HG03139 (cell line): ENCODE results near the gene MVK.

Experiments used
- ATAC-seq: cut with Tn5 transposase; IDR thresholded peaks from one replicate; pipeline ENCODE4 v1.9.1; 2021; ENCODE audit not compliant: unreplicated experiment

The MVK gene

DNA sequence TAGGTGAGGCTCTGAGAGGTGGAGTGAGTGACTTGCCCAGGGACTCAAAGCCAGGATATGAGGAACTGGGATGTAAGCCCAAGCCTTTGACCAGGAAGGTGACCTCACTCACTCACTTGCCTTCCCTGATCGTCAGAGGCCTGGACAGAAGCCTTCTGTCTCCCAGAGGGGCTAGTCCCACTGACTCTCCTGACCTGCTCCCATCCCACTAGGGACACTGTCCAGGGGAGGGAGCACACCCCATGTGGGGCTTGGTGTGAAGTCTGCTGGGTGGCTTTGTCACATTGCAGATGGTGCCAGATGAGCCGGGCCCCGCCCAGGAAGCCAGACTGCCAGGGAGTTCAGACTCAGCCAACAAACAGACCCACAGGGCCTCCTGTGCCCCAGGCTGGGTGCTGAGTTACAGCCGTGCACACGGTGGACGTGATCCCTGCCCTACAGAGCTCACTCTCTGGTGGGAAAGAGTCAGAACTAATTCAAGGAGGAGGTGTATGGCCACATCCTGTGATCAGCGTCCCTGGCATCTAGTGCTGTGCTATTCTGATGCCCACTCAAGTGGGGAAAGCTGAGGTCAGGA, 28.6 kb upstream of the MVK start:
- no peak for ATAC-seq

DNA sequence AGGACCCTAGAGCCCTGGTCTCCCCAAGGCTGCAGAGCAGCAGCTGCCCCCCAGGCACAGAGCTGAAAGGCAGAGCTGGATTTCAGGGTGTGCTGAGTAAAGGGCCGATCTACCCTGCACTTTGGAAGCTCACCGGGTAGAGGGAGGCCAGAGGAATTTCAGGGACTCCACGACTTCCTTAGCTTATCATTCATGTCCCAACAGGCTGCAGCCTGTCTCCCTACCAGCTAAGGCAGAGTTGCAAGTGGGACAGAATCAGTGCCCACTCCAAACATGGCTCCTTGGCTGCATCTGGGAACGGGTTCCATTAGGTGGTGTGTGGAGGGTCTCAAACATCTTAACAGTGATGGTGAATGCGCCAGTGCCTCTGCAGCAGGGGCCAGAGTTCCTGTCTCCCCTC, 27.8 kb upstream of the MVK start:
- no peak for ATAC-seq

DNA sequence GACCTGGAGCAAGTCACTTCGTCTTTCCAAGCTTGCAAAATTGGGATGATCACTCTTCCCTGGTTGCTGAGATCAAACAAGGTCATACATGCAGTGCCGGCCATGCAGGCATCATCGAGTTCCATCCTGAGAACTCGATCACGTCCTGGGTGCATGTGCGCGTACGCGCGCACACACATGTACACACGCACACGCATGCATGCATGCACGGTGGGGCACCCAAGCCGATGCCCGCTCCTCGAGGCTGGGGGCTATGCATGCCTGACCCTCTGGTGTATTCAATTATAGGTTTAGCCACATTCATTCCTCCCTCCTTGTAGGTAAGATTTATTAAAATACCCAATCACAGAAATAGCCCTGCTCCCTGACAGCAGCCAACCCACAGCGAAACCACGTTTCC, 26.3 kb upstream of the MVK start:
- no peak for ATAC-seq

DNA sequence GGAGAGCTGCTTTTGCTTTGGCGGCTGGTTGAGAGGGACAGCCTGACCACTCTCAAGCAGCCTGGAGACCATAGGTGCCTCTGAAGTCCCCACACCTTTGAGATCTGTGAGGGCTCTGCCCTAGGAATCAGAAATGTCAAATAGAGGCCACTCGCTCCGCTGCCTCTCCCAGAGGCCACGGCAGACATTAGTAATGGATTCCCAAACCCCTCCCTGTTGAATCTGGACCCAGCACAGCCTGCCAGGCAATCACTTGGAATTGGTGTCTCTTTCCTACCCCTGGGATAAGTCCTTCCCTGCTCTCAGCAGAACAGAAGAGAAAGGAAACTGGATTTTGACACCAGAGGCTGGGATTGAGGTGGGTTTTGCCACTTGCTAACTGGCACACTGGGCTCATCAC, 25.3 kb upstream of the MVK start:
- ATAC-seq, result no peak

DNA sequence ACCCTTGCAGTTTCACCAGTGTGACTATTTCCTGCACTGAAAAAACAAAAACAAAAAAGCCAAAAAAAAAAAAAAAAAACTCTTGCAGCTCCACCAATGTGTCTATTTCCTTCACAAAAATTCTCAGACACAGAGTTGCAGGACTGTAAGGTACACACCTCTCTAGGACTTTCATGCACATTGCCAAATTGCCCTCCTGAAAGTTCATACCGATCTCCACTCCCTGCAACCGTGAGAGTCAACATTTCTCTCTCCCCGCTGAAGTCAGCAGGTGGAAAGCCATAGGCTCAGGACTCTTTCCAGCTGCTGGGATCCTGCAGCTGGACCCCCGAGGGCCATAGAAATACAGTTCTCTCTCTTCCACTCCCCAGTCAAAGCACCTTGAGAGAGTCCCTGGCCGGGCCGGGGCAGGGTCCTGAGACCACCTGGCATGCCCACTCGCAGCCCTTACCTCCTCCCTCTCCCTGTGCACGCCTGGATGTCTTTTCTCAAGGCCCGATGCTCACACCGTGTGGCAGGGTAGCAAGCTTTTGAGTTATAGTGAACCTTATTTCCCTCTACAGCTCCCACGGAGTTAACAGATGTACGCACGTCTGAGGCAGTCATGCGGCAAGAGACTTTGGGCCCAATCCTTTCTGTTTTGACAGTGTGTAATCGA, 23.9 kb upstream of the MVK start:
- ATAC-seq, result no peak

DNA sequence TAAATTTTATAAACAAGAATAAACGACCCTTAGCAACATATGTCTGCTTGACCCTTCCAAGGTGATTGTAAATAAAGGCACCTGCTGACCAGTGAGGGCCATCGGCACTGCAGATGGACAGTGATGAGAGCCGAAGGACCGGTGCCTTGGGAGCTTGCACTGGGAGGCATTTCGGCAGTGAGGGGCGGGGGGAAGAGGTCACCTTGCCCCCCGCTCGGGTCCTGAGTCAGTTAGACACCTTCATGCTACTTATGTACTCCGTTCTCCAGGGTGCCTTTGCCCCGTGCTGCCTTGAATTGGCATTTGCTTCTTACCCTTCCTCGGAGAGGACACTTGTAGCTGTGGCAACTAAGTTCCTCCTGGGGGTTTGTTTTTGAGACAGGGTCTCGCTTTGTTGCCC, 23.3 kb upstream of the MVK start:
- ATAC-seq, result no peak

DNA sequence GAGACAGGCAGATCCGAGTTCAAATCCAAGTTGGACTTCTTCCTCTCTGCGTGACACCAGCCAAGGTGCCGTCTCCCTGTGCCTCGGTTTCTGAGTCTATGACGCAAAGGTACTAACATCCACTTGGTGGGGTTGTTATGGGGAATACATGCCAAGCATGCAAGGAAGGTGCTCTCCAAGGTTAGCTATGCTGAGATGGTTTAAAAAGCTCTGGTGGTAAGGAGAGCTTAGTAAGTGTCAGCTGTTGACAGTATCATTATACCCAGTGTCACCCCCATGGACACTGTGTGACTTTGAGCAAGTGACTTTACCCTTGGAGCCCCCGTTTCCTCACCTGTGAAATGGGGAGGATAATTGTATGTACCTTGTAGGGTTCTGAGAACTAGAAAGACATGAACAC, 22.5 kb upstream of the MVK start:
- ATAC-seq, result no peak

DNA sequence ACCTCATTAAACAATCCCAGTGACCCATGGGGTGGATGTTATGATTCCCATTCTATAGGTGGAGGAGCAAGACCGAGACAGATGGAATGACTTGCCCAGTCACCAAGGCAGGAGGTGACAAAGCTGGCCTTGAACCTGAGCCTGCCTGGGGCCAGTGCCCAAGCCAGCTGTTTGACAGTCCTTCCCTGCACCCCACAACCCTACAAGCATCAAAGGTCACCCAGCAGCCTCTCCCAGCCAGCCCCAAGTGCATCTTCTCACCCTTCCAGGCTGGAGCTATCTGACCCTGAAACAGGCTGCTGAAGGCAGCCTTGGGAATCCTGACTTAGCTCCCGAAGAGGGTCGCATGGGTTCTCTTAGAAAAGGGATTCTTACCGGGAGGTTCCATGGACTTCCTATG, 20.6 kb upstream of the MVK start:
- ATAC-seq, result no peak

DNA sequence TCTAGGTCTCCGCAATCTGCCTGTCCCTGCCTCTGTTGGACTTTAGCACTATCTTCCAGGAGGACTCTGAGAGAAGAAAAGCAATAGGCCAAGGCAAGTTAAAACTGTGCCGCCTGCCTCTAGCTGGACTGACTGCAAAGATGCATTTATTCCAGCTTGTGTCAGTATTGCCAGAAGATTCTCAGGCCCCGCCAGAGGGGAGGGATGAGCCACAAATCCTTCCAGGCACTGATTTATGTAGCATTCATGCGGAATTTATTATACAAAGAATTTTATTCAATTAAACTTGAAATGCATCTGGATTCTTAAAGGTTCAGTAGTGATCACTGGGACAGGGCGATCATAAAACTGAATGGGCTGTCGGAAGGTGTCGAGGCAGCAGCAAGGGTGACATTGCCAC, 20.1 kb upstream of the MVK start:
- ATAC-seq, result no peak

DNA sequence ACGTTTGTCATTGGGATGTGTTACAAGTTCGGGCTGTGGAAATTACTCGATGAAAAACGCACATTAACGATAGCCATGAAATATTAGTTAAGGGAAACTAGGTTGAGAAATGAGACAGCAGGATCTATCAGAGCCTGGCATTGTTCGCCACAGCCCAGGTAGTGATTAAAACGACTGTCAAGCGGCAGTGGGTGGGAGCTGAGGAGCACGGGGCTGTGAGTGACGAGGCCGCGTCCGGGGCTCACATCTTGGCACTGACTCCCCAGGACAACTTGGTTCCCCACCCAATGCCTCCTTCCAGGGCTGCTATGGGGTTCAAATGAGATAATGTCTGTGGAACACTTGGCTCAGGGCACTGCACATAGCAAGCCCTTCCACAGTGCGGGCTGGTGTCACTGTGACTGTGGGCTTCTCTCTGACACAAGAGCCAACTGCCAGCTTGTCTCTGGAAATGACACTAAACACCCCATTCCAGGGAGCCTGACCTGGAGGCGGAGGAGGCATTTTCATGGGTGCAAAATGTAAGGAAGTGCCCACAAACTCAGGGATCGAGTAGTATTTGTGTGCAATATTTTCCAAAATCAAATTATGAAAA, 19.6 kb upstream of the MVK start:
- no peak for ATAC-seq

DNA sequence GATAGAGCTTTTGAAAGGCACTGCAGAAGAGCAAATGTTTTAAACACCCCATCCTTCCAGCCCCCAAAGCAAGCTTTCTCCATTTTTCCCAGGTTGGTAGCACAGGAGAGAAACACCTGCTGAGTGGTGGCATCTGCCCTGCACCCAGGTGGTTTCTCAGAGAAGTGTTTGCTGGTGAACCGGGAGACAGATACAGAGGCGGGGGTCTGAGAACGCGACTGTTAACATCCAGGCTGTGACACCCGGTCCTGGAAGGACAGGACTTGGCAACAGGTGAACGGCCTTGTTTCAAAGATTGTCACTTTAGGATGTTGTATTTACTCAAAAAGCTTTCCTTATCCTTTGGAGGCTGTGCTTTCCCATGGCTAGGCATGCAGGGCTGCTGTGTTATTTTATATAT, 18.8 kb upstream of the MVK start:
- no peak for ATAC-seq

DNA sequence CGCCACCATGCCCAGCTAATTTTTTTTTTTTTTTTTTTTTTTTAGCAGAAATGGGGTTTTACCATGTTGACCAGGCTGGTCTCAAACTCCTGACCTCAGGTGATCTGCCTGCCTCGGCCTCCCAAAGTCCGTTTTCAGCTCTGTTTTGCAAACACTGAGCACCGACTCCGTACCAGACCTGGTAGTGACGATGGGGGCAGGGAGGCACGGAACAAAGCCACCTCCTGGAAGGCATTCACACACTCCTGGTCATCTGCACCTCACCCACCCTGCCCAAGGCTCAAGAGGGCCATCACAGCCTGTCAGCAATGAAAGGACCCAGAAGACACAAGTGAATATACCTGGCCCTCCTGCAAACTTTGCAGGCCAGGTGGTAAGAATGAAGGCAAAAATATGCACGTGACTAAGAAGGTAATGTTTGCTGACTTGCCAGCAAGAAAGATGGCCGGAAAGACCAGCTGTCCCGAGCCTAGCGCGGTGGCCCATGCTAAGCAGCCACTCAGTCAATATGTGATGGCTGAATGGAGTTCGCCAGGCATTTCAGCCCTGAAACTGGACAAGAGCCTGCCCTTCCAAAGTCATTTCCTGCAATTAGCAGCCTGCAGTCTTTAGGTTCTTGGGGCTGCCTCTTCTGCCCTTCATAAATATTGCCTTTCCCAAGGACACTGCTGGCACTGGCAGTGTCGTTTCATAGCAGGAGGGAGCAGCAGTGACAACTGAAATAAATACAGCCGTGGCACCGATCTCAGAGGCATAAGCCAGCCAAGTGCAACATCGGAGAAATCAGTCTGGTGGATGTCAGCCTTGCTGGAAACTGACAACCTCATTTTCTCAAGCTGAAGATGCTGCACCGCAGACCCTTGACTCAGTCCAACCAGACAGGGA, 17.9 kb upstream of the MVK start:
- no peak for ATAC-seq

DNA sequence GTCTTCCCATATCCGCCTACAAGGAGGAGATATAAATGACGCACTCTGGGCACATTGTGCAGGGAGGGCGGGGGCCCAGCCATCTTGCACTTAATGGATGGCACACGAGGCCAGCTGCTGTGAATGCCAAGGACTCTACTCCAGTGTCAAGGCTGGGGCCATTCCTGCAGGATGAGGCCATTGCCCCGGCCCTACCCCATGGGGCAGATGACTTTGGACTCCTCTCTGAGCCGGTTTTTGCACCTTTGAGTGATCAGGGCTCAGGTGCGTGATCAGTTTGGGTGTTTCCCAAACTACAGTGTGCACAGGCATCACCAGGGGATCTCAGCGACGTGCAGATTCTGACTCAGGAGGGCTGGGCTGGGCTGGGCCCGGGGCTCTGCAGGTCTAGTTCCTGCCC, 16.4 kb upstream of the MVK start:
- ATAC-seq, result no peak

DNA sequence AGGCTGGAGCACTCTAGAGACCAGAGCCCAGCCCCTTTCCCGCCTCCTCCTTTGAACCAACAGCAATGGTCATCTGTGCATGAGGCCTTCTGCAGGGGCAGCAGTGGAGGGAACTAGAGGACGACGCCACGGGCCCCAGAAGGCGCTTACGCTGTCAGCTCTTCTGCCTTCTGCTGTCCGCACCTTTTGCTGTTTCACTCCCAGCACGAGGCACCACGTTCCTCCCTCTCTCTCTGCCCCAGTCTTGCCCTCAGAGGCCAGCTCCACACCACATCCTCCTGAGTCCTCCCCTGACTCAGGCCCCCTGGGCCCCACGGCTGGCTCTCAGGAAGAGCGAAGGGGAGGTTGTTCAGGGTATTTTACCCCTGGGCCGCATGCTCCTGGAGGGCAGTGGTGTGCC, 15.8 kb upstream of the MVK start:
- no peak for ATAC-seq

DNA sequence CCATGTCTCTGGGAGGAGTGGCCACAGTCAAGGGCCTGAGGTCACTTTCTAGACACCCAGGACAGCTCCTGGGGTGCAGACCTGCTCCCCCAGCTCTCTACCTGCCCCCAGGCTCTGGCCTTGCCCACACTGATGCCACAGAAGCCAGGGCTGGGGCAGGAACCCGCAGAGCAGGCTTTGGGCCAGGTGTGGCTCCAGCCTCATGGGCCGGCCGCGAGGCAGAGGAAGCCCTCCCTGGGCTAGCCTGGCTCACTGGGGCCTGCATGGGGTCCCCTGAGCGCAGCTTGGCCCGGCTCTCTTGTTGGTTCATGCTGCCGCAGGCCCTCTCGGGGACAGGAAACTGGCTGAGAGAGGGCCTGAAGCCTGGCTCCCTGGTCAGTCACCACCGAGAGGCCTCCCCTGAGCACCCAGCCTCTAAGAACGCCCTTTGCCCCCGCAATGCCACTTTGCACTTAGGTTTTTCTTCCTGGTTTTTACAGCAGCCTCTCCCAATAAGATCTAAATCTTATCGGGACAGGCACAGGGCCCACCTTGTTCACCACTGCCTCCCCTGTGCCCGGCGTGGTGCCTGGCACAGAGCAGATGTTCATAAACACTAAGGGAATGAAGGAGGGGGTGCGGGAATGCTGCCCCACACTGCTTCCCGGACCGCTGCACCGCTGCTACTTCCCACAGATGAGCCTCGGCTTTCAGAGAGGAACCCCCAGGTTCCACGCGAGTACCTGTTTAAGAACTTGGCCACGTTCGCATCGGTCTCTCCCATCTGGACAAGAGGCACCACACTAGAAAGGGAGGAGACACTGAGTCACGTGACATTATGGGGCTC, 15.0 kb upstream of the MVK start:
- ATAC-seq, result no peak

DNA sequence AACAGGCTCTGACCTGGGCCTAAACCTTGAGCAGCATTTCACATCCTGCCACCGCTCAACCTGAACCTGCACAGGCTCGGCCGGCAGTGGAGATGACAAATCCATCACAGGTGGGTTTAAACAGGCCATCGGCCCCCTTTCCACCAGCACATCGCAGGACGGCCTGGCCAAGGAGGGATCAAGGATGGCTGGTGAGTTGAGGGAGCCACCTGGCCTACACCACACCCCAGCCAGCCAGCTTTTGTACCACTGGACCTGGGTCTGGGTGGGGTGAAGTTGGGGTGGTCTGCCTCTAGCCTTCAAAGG, 14.4 kb upstream of the MVK start:
- ATAC-seq, result no peak

DNA sequence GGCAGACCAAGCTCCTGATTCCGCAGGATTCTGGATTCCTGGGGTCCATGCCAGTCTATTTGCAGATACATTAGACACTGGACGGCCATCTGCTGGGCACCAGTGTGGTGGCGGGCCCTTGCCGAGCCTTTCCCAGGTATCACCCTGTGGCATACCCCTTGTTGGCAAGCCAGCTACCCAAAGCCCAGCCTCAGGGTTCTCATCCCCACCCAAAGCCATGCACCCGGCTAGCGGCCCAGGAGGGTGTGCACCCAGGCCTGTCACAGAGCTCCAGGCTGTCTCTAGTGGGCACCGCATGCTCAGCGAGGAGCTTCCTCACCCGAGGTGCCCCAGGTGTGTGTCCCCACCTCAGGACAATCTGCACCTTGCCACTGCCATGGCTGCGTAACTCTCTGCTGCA, 14.0 kb upstream of the MVK start:
- no peak for ATAC-seq

DNA sequence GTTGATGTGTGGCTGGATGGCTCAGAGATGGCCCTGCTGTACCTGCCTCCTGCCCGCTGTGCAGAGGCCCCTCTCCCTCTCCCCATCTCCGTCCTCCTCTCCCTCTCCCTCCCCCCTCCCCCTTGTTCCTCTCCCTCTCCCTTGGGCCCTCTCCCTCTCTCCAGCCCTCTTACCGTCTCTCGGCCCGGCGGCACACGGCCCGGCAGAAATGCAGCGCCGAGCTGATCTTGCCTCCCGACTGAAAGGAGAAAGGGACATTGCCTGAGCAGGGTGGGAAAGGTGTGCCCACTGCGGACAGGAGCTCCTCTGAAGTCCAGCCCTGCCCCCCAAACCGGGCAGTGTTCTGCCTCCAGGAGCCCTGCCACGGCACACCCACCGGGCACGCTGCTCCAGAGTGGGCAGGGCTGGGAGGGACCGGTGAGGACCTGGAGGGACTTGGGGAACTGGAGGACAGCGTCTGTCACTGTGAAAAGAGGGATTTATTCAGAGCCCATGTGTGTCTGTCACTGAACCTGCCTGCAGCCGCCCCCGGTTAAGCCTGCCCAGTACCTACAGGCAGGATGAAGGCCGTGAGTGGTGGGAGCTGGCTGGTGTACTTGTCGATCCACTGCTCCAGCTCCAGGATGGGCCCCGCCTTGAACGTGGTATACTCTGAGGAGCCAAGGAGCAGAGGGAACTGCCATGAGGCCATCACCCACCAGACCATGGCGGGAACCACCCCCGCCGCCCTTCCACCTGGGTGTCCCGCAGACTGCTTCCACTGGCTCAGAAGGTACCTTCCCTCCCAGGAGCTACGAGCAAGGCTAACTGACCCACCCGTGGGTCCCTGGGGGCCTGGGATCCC, 12.5 kb upstream of the MVK start:
- ATAC-seq, result no peak

DNA sequence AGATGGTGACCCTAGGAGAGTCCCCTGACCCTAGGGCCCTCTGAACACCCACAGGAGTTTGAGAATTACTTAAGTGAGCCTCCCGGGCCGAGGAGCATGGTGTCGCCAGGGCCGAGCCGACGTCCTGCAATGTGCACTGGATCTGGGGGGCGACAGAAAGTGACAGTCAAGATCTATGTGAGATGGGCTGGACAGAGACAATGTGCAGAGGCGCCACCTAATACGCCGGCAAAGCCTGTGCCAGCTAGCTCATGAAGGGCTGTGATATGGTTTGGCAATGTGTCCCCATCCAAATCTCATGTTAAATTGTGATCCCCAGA, 11.9 kb upstream of the MVK start:
- no peak for ATAC-seq

DNA sequence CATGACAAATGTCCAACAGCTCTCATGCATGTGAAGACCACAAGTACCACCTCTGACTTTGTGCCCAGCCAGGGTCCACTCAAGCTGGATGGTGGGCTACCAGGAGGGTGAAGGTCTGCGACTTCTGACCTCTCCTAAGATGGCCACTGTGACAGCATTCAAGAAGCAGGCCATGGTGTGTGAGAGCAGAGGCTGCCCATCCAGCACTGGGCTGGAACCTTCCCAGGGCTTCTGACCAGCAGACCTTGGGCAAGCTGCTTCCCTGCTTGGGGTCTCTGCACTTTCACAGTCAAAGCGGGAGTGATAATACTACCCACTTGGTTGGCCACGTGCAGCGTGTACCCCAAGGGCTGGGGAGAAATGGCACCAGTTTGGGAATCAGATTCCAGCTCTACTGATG, 10.7 kb upstream of the MVK start:
- ATAC-seq, result no peak
